ENCODE results near the gene PRKG1.

Gene PRKG1

DNA sequence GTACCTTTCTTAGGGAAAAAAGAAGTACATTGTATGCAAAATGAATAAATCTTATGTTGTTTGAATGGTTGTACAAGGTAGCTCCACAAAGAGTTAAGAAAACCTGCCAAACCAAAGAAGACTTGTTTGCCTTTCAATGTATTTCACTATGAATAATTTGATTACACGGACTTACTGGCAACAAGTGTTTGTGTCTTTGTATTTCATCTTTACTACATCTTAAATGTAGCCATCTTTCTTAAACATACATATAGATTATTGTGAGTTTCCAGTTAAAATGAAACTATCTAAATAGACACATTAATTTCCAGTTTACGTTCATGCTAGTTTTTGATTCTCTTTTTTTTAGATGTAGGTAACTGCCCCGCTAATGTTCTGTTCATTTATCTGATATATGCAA lies 2.8 kb downstream of the PRKG1 start:
- no peak for DNase-seq

DNA sequence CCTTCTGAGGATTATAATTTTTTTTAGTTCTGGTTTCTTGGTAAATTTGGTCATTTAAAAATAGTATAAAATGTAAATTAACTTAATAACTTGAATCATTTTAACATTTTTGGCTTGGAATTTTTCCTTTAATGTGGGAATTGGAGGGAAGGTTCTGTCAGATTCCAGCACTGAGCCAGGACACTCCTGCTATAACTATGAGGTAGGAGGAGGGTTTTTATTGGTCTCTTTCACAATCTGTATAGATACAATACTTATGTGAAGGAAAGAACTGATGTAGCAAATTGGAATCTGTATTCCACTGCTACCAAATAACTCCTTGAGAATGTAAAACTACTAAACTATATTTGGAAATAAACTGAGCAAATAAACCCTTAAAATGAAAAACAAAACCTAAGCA lies 3.2 kb downstream of the PRKG1 start:
- DNase-seq = no peak

DNA sequence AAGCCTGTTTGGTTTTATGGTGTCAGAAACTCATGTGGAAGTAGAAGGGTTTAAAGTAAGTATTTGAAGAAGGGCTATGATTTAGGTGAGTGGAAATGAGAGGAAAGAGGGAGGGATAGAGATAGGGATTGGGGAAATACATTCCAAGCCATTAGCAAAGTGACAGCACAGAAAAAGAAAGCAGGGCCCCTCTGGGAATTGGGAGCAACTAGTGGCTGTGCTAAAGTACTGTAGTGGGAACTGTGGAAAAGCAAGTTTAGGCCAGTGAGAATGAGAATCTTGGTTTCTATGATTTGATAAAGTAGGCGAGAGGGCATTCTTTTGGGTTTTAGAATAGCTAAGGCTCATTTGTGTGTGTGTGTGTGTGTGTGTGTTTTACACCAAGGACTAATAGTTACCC lies 5.0 kb downstream of the PRKG1 start:
- no peak for DNase-seq

DNA sequence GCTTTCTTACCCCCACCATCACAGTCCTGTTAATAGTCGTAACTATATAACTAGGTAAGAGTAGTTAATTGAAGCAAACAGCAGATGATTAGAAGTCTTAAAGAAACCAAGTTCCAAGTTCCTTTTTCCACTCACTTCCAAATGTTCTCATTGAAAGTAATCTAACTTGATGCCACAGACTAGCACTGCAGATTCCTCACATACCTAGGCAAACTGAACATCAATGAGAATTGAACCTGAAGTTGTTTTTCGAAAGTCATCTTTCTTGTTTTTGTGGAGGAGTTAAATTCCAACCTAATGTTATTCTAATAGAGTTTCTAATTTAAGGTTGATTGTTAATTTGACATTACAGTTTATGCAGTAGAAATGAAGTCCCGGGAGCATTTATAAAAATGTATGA lies 5.5 kb downstream of the PRKG1 start:
- DNase-seq = no peak

DNA sequence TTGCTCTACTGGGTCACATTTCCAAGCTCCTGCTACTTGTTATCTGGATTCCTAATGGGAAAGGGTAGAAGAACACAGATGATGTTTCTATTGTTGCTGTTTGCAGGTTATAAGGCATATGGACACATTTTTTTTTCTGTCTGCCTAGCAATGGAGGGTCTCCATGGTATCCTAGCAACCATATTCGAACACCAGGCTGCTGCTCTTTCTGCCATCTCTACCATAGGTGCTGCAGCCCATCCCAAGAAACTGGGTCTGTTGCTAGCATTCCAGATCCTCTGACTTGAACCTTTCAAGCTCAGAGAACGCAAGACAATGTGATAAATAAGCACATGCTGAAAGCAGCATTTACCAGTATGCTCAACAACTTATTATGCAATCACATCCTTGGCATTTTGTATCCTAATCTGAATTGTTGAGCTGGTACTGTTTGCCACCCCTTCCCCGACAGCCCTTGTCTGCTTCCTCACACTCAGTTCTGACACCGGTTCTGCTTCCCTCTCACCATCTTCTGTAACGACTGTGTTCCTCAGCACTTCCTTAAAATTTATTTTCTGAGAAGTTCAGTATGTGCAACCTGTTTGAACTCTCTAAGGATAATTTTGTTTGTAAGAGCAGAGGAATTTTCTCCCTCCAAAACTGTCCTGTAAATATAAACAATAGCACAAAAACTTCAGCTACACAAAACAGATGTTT lies 6.2 kb downstream of the PRKG1 start:
- no peak for DNase-seq

DNA sequence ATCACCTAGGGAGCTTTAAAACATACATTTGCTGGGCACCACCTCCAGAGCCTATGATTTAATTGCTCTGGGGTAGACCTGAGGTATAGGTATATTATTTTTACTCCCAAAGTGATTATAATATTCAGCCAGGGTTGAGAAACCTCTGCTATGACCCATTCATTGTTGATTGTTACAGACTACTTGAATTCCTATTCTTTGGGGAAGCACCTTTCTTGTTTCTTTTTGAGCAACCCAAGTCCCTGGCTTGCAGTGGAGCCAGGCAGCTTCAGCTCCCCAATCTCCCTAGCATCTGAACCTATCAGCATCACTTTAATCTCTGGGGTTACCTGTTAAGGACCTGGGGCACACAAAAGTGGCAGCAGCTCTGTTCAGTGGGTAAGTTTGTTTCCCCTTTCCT lies 8.6 kb downstream of the PRKG1 start:
- no peak for DNase-seq

DNA sequence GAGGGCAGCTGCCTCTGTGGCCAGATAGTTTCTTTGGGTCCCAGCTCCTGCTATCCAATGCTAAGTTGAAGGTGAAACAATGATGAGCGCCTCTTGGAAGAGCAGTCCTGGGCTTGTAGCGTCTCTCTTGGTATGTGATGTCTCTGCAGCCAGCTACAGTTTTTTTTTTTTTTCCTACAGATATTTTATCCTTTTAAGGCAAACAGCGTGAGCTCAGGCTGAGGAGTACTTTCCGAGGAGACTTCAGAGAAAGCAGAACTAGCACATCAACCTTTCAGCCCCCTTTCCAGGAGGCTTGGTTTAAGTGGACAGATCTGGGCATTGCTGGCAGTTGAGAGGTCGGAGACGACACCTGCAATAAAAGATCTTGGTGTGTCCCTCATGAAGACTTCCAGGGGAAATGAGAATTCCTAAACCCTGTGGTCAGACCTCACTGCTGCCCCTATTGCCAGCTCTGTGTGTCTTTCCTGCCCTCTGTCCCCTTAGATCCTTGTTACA lies 9.1 kb downstream of the PRKG1 start:
- DNase-seq = no peak

DNA sequence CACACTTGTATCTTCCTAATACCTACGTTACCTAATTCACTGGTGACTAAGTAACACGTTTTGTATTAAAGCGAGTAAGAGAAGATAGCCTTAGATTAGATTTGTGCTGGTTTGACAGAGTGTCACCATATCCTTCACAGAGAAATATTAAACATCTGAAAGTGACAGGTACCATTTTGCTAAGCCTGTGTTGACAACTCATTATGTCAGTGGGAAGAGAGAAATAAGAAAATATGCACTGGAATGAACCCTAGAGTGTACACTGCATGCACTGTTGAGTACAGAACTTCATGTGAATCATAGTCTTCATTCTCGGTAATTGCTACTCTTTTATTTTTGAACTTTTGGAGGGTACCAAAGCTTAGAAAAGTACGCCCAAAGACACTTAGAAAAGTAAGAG lies 10.9 kb downstream of the PRKG1 start:
- DNase-seq = no peak

DNA sequence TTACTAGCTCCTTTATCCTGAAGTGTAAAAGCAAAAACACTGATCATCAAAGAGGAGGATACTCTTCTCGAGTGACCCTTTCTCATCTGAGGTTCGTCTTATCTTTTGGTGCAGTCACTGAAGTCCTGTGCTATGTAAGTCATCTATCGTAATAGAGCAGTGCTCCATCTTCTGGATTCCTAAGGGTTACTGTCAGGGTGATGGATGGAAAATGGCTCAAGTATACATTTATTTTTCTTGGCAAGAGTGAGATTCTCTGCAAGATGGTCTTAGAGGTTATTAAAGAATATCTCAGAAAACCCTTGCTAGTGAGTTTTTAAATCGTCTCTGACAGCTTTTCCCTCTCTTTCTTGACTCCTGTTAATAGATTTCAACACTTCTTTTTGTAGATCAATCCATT lies 12.4 kb downstream of the PRKG1 start:
- DNase-seq = no peak

DNA sequence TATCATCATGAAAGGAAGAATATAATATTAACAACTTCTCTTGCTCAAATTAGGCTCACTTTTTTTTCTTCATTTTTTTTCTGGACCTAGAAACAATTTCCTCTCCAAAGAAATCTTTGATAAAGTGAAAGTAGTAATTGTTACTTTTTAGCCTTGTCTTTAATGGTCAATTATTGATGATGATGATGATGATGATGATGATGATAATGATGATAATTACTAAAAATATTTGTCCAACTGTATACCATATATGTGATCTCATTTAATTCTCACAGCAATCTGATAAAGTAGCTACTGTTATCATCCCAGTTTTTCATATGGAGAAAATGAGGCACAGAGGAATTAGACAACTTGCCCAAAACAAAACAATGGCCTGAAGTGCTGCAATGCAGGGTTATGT lies 12.8 kb downstream of the PRKG1 start:
- no peak for DNase-seq

DNA sequence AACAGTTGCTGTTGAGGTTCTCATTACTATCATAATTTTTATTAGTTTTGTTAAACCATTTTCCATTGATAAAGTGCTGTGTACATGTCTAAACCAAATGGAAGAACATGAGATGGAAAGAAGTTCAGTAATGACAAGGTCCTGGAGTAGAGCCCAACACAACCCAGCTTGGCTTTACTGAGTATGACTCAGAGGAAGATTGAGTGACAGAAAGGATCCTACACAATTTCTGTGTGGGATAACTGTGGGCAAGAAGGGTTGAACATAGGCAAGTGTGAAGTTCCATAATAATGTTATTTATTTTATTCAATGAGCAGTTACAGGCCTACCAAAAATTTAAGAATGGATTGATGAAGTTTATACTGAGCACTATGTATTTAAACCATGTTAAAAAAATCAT lies 15.9 kb downstream of the PRKG1 start:
- DNase-seq = no peak

DNA sequence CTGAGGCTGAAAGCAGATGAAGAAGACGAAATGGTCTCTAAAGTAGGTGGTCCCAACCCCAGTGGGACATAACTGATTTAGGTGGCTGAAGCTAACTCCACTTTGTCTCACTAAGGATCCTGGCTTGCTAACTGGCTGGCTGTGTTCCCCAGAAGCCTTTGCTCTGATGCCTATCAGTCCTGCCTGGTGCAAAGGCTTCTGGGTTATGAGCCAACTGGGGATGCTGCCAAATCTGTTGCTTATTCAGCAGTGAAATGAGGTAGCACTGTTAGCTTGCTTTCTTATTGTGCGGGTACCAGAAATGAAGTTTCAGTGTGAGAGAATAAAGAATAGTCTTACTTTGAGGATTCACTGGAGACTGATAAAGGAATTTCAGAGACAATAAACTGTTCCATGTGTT lies 18.1 kb downstream of the PRKG1 start:
- no peak for DNase-seq

DNA sequence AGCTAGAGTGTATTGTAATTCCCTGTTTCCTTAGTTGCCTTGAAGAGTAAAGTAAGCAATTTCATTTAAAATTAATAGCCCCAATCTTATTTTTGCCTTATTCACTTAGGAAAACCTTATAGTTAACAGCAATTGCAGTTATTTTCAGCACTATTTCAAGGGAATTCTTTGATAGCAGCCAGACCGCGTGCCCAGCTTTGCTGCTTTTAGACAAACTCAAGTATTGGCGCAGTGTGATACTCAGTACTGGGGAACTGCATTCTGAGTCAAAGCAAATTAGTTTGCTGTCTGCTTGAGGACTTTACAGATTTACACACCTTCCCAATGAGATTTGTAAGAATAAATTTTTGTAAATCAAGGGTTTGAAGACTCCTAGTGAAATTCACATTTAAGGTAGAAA lies 21.2 kb downstream of the PRKG1 start:
- DNase-seq = no peak

DNA sequence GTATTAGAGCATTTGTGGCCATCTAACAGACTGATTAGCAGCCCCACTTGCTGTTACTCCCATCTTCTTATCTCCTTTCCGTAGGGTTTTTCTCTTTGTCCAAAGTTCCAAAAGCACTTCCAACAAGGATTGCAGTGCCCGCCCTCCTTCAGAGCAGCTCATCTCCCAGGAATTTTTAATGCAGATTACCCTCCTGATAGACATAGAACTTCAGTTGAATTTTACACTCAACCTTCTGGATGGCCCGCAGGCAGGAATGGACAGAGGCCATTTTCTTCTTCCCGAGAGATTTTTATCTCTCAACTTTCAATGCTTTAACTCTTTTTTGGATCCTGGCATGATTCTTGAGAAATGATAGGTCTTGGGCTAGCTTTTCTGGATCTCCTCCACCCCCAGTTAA lies 23.3 kb downstream of the PRKG1 start:
- DNase-seq = no peak

DNA sequence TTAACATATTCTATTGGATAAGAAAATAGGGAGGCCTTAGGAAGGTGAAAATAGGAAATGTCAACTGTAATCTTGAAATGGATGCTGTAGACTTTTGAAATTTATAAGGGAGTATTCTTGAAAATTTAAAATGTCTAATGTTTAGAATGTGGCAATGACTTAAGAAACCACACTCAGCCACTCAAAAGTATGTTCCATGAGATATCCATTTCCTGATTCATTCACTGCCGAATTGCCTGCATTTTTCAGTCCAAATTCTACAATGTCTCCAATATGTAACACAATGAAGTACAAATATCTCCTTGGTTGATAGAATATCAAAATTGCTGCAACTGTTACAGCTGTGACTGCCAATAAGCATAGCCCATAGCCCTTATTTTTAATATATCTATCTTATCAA lies 25.9 kb downstream of the PRKG1 start:
- DNase-seq = no peak

DNA sequence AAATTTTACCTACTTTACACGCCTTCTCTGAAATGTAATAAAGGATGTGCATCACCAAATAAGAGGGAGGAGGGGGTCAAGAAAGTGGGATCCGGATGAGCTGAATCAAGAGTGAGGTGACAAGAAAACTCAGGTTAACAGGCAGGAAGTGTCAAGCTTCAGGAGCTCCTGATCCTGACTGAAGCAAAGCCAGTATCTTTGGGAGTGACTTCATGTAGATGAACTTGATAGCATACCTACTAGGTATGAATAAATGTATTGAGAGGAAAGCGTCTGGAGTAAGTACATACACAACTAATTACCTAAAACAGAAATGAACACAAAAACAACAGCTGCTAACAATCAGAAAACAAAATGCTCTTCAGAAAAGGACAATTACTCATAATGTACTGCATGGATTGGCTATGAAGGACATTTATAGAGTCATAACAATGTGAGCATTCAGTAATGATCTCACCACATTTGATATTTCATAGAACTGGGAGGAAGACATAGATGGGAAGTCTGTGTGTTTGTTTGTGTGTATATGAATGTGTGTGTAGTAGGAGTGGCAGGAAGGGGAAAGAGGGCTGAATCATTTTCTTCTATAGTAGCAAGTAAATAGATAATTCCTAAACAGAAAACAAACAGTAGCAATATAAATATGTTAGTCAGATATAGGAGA lies 29.4 kb downstream of the PRKG1 start:
- no peak for DNase-seq

DNA sequence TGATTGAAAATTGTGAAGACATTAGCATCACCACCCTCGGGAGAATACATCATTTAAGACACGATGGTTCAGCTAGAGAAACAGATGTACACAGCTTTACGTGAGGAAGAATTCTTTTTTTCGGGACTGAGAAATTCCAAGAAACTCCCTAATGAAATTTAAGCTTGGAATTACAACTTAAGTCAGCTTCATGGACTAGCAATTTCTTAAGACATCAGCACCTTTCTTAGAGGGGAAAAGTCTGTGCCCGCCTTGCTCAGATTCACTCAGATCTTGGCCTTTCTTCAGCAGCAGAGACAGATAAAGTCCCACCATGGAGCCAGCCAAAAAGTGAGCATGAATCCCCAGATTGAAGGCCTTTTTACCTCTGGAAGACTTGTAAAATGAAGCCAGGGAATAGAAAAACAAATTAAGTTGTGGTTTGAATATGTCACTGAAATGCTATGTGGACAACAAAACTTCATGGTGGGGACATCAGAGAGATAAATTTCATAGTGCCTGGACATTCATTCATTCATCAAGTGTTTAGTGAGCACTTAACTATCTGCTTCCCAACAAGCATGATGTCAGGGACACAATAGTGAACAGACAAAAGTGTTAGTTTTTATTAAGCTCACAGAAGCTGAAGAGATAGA lies 32.1 kb downstream of the PRKG1 start:
- no peak for DNase-seq

DNA sequence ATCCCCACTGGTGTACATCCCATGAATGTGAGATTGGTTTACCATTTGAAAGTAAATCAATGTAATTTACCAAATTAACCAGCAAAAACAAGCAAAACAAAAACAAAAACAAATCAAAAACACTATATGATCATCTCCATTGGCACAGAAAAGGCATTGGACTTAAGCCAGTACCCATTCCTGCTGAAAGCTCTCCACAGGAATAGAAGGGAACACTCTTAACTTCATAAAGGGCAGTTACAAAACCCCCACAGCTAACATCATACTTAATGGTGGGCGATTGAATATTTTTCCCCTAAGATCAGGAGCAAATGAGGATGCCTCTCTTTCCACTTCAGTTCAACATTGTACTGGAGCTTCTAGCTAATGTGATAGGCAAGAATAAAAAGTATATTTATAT lies 34.1 kb downstream of the PRKG1 start:
- no peak for DNase-seq

DNA sequence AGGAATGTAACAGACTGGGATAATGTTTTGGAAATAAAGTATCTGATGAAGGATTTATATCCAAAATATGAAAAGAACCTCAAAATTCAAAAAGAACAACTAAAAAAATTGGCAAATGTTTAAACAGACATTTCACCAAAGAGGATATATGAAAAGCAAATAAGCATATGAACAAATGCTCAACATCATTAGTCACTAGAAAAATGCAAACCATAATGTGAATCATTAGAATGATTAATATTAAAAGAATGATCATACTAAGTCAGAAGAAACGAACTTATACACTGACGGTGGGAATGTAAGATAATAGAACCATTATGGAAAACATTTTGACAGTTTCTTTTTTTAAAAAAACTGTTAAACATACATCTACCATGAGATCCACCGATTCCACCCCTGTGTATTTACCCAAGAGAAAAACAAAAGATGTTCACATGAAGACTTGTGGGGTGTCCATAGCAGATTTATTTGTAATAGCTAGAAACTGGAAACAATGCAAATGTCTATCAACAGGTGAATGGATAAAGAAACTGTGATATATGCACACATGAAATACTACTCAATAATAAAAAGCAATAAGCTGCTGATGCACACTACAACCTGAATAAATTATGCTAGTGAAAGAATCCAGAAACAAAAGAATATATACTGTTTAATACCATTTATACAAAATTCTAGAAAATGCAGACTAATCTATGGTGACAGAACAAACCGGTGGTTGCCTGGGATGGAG lies 35.7 kb downstream of the PRKG1 start:
- DNase-seq = no peak

DNA sequence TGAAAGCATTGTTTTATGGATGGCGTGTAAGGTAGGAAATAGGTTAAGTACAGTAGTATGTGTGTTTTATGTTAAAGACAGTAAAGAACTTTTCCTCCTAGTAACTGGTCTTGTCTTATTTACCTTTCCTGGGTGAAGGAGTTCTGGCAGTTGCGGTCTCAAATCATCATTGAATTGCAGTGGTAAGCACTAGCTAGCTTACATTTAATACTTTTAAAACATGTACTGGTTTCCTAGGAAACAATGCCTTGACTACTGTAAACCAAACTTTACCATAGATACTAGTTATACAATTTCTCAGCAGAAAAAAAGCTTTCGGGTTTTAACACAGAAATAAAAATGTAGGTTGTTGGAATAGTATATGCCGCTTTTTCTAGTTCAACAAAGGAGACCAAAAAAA lies 37.7 kb downstream of the PRKG1 start:
- no peak for DNase-seq

DNA sequence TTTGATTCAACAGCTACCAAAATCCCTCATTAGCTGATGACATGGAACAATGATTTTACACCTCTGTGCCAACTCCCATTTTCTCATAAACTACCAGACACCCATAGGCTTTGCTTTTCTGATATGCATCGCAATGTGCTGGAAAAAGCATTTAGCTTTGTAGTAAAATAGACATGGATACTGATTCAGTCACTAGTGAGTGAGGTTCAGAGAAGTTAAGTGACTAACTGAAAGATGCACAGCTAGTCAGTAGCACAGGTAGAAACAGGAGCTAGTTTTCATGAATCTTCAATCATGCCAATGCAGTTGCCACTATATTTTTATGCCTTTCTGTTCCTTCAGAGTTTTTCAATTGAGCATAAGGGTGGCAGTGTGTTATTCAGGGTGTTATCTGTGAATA lies 38.7 kb downstream of the PRKG1 start:
- no peak for DNase-seq

DNA sequence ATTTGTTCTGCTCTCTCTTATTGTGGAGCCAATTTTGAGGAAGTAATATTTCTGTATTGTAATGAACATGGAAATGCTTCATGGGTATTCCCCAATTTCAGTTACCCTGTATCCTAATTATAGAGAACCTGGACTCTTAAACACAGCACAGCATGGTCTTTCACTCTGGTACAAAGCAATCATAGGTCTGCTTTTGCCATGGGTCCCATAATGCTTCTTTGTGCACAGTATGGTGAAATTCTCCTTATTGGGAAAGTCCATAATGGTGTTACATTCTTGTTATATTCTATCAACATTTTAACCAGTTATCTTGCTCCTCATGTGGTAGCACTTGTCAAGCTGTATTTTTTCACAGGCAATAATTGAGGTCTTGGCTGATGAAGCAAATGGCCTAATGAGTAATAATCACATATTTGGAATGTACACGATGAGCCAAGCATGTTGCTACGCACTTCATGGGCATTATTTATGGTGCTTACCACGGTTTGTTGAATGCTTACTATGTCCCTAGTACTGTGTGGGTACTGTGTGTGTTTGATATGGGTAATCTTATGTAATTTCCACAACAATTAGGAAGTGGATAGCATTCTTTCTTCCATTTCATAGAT lies 42.9 kb downstream of the PRKG1 start:
- no peak for DNase-seq

DNA sequence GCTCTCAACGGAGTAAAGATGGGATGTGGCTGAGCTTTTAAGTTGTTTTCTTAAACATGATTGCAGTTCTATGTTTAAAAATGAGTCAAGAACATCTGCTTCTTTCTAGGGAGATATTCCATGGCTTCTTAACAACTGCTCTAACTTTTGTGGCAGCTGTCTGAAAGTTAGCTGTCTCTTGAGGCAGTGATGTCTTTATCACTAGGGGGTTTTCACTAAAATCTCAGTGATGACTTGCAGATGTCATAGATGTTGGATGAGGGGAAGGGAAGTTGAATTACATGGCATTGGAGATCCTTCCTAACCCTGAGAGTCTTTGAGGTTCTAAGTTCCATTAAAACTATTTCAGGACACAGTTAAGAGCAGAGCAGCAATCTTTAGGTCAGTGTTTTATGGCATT lies 43.5 kb downstream of the PRKG1 start:
- DNase-seq = no peak
